AG09309 (cell line): ENCODE data around the gene MSRB3.

ENCODE experiments used
- DNase-seq: peaks from one replicate; pipeline ENCODE4 v3.0.0-alpha.2; 2010; ENCODE audit warnings: low read depth
- H3K4me3 ChIP-seq: 2 replicates; pipeline ENCODE4 v1.5.1; 2011; ENCODE audit warnings: mild to moderate bottlenecking, low read depth, low read length, moderate library complexity; ENCODE audit not compliant: control insufficient read depth
- TF ChIP-seq, protein P1 (sequence below): IDR thresholded peaks from 2 replicates; pipeline ENCODE4 v1.5.1; 2011; ENCODE audit warnings: mild to moderate bottlenecking, low read depth, low read length, inconsistent platforms; ENCODE audit not compliant: insufficient read depth, control insufficient read depth; ENCODE audit errors: missing control alignments

The MSRB3 gene

DNA sequence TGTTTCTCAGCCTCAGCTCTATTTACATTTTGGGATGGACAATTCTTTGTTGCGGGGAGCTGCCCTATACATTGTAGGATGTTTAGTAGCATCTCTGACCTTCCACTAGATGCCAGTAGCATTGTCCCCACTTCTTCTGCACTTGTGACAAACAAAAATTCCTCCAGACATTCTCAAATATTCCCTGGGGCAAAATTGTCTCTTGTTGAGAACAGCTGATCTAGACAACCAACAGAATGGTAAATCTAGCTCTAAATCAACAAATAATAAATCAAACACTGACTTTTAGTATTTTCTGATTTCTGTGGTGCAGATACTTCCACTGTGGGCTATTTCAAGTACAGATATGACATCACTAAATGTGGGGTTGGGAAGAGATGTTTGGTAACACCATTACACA, 60.7 kb downstream of the MSRB3 start:
- no peak overlapping the region for H3K4me3 ChIP-seq
- no peak for DNase-seq
- TF ChIP-seq, protein P1, sequence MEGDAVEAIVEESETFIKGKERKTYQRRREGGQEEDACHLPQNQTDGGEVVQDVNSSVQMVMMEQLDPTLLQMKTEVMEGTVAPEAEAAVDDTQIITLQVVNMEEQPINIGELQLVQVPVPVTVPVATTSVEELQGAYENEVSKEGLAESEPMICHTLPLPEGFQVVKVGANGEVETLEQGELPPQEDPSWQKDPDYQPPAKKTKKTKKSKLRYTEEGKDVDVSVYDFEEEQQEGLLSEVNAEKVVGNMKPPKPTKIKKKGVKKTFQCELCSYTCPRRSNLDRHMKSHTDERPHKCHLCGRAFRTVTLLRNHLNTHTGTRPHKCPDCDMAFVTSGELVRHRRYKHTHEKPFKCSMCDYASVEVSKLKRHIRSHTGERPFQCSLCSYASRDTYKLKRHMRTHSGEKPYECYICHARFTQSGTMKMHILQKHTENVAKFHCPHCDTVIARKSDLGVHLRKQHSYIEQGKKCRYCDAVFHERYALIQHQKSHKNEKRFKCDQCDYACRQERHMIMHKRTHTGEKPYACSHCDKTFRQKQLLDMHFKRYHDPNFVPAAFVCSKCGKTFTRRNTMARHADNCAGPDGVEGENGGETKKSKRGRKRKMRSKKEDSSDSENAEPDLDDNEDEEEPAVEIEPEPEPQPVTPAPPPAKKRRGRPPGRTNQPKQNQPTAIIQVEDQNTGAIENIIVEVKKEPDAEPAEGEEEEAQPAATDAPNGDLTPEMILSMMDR, result no peak

DNA sequence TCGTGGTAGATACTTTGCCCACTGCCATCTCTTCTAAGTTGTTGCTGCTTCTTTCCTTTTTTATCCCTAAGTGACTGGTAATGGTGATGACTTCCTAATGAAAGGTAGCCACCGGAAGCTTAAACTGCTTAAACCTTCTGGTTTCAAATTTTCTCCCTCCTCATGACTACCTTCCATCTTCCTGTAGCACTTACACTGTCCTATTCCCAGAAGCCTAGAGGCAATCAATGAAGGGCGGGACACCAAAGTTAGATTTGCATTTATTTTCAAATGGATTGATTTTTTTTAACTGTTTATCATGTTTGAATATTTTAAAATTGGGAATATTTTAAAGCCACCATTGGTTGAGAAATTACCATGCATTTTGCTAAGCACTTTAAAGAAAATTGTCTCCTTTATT, 64.7 kb downstream of the MSRB3 start:
- H3K4me3 ChIP-seq, result no peak overlapping the region

DNA sequence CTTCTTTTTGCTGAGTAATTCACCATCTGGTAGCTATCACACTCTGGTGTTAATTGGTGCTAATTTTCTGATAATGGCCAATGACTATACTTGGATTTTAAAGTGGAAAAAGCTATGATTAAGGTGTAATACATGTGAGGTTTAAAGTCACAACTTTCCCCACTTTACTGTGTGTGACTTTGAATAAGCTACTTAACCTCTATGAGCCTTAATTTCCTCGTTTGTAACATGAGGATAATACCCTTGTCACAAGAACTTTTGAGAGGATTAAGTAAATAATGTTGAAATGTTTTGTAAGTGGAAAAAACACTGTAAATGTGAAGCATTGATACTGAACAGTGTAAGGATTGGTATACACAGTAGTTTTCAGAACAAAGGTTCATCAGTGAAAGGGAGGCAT, 65.3 kb downstream of the MSRB3 start:
- DNase-seq, result no peak
- TF ChIP-seq, protein P1, result no peak
- no peak overlapping the region for H3K4me3 ChIP-seq

More for the DNA sequence above, 64.7 kb downstream of the MSRB3 start:
- DNase-seq, result no peak
- TF ChIP-seq, protein P1, result no peak

DNA sequence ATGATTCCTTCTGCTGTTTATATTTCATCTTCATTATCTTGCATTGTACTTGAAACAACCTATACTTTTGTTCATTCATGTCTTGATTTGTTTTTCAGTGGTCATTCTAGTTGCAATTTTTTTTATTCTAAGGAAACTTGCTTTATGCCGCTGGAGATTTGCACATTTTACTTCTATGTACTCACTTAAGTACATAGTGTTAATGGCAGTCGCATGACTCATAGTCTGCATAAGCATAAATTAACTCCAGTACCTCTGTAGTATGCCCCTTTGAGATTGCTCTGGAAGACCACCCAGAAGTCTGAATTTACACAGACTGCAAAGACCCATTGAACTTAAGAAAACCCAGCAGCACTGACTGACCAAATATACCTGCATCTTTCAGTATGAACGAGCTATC, 77.0 kb downstream of the MSRB3 start:
- TF ChIP-seq, protein P1, result no peak
- no peak overlapping the region for H3K4me3 ChIP-seq
- no peak for DNase-seq

DNA sequence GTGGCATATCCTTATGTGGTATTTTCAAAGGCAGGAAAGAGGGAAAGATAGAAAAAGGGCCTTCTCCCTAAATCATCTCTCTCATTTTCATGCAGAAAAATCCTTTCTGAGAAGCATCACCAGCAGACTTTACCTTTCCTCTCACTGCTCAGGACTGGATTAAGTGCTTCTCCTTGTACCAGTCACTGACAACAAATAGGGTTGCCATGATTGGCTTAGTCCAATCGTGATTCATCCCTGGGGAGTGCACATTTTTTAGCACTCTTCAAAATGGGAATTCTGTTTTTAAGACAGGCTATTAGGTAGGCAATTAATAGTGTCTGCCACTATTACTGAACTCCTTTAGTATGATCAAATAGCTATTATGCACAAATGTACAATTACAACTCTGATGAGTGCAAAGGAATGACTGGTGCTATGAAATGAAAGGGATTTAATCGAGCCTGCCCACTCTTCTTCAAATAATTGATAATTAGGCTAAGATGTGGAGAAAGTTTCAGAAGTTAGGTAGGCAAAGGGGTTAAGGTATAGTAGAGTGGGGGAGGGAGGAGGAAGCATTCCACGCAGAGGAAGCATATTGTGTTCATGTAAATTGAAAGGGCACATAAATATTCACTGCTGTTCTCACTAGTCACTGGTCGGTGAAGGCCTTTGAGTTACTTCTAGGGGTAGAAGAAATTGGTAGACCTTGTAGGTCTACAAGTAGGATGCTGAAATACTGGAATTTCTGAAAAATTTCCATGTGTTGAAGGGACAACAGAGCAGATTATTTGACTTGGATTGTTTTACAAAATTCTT, 84.0 kb downstream of the MSRB3 start:
- no peak overlapping the region for H3K4me3 ChIP-seq
- TF ChIP-seq, protein P1, result no peak
- DNase-seq, result no peak

DNA sequence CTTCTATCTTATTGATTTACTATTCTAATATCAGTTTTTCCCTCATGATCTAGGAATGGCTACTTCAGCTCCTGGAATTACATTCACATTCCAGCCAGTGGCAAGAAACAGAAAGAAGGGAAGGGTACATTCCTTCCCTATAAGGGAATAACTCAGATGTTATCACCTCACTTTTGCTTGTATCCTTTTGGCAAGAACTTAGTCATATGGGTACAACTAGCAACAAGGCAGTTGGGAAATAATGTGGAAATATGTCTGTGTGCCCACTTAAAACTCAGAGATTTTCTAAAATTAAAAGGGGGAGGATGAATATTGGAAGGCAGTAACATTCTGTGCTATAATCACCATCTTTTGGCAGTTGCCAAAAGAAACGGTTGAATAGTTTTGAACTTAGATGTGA, 85.6 kb downstream of the MSRB3 start:
- TF ChIP-seq, protein P1, result no peak
- DNase-seq, result no peak
- no peak overlapping the region for H3K4me3 ChIP-seq
